HCT116 (cell line): ENCODE measurements around the gene ATP11B. TPM values are rescaled to one million over a fixed set of nuclear protein-coding genes. Genes with fewer than 3 reads are reported as not detected.

Experiments
- ATAC-seq: fragments of 200-7000 bp; cut with Tn5 transposase; 2 replicates; pipeline ENCODE4 v1.9.1; 2020; ENCODE audit warnings: mild to moderate bottlenecking, moderate library complexity
- BruUV-seq: library from RNA; stranded (reverse); fragments of 400-500 nt; replicated peaks from 2 replicates; lab custom pipeline; 2021; lab: Mats Ljungman, UMichigan
- CTCF ChIA-PET: fragments of 300-600 bp; sonication (Branson Sonifier 250); formaldehyde crosslinking; loops from one replicate; lab custom pipeline; 2021; ENCODE audit warnings: antibody characterized with exemption; lab: Charles Lee
- POLR2A ChIA-PET: fragments of 300-600, 350-600 bp; sonication (Branson Sonifier 250); formaldehyde crosslinking; loops from one replicate; lab custom pipeline; 2021; ENCODE audit warnings: antibody characterized with exemption; lab: Charles Lee
- RAD21 ChIA-PET, 2 experiments: fragments of 300-600 bp; sonication (Branson Sonifier 250); formaldehyde crosslinking; loops; one replicate each; lab custom pipeline; 2023; ENCODE audit warnings: low total read pairs in 2 of 2; ENCODE audit not compliant: uncharacterized antibody in 2 of 2, unreplicated experiment in 2 of 2, low non-redundant PET in 1 of 2; lab: Charles Lee
- DNase-seq: peaks from one replicate; pipeline ENCODE4 v3.0.0-alpha.2; 2010; ENCODE audit warnings: low read depth, low spot score
- H2AFZ ChIP-seq: fragments of 200-600 bp; shearing (Covaris generic), sonication (generic); 2 replicates; pipeline ENCODE4 v1.6.1; 2017; ENCODE audit warnings: low read depth, mixed run types, mixed read lengths, antibody characterized with exemption, low read length; ENCODE audit not compliant: poor library complexity, severe bottlenecking
- H3K27ac ChIP-seq: 2 replicates; pipeline ENCODE4 v1.5.1; 2012; ENCODE audit warnings: low read depth, low read length
- H3K27me3 ChIP-seq: fragments of 200-600 bp; sonication (generic); 2 replicates; pipeline ENCODE4 v1.6.1; 2016; ENCODE audit warnings: mixed run types, low read length, mixed read lengths; ENCODE audit not compliant: insufficient read depth
- H3K36me3 ChIP-seq, 2 experiments: fragments of 200-500 bp in 1 of 2; fragments of 200-600 bp in 1 of 2; sonication (Bioruptor generic) in 1 of 2; sonication (generic) in 1 of 2; 2 replicates each; pipeline versions ENCODE4 v1.5.1 to v1.6.1; 2014 to 2016; ENCODE audit warnings: low read length in 2 of 2, inconsistent platforms in 1 of 2, mixed read lengths in 1 of 2, mixed run types in 1 of 2; ENCODE audit not compliant: insufficient read depth in 2 of 2, control insufficient read depth in 1 of 2
- H3K4me1 ChIP-seq, 2 experiments: fragments of 200-600 bp in 1 of 2; sonication (generic) in 1 of 2; 2 replicates each; pipeline versions ENCODE4 v1.5.1 to v1.6.1; 2012 to 2017; ENCODE audit warnings: low read length in 2 of 2, inconsistent platforms in 1 of 2, mild to moderate bottlenecking in 1 of 2, mixed read lengths in 1 of 2, mixed run types in 1 of 2, moderate library complexity in 1 of 2; ENCODE audit not compliant: insufficient read depth in 2 of 2, control insufficient read depth in 1 of 2
- H3K4me2 ChIP-seq: fragments of 200-600 bp; sonication (generic); 2 replicates; pipeline ENCODE4 v1.6.1; 2017; ENCODE audit warnings: mixed run types, low read length, mixed read lengths
- H3K4me3 ChIP-seq, 2 experiments: fragments of 200-600 bp in 1 of 2; sonication (generic) in 1 of 2; replicated peaks in 1 of 2; 2 replicates each; pipeline ENCODE4 v1.5.1; 2011 to 2016; ENCODE audit warnings: low read length in 2 of 2, control low read depth in 1 of 2, low read depth in 1 of 2, mild to moderate bottlenecking in 1 of 2, mixed read lengths in 1 of 2, mixed run types in 1 of 2
- H3K79me2 ChIP-seq: fragments of 200-600 bp; sonication (generic); 2 replicates; pipeline ENCODE4 v1.6.1; 2017; ENCODE audit warnings: mild to moderate bottlenecking, mixed run types, low read length, moderate library complexity, mixed read lengths; ENCODE audit not compliant: insufficient read depth
- H3K9ac ChIP-seq: fragments of 200-600 bp; sonication (generic); 2 replicates; pipeline ENCODE4 v1.6.1; 2016; ENCODE audit warnings: low read length, mixed read lengths
- H3K9me2 ChIP-seq: fragments of 200-600 bp; sonication (generic), shearing (Covaris generic); 2 replicates; pipeline ENCODE4 v1.6.1; 2017; ENCODE audit warnings: mixed run types, mild to moderate bottlenecking, moderate library complexity; ENCODE audit not compliant: insufficient read depth
- H3K9me3 ChIP-seq, 2 experiments: fragments of 200-500 bp in 1 of 2; fragments of 200-600 bp in 1 of 2; sonication (Bioruptor generic) in 1 of 2; sonication (generic) in 1 of 2; 2 replicates each; pipeline ENCODE4 v1.6.1; 2014 to 2017; ENCODE audit warnings: low read length in 2 of 2, mixed read lengths in 2 of 2, inconsistent platforms in 1 of 2, low read depth in 1 of 2, mild to moderate bottlenecking in 1 of 2, mixed run types in 1 of 2, moderate library complexity in 1 of 2; ENCODE audit not compliant: control insufficient read depth in 1 of 2, insufficient read depth in 1 of 2
- H4K20me1 ChIP-seq: fragments of 200-600 bp; sonication (generic), shearing (Covaris generic); 2 replicates; pipeline ENCODE4 v1.6.1; 2017; ENCODE audit warnings: mixed run types, mild to moderate bottlenecking, moderate library complexity; ENCODE audit not compliant: insufficient read depth
- ATF3 ChIP-seq: IDR thresholded peaks from 2 replicates; pipeline ENCODE4 v1.6.1; 2012
- CBX3 ChIP-seq: IDR thresholded peaks from 2 replicates; pipeline ENCODE4 v1.6.1; 2012; ENCODE audit warnings: low read depth
- CEBPB ChIP-seq: IDR thresholded peaks from 2 replicates; pipeline ENCODE4 v1.6.1; 2012; ENCODE audit warnings: low read depth
- CTCF ChIP-seq, 3 experiments: fragments of 200-600 bp in 1 of 3; sonication (generic) in 1 of 3; IDR thresholded peaks in 2 of 3; conservative IDR thresholded peaks in 1 of 3; 2 replicates each; pipeline ENCODE4 v1.5.1; 2012 to 2017; ENCODE audit warnings: low read depth in 2 of 3, low read length in 2 of 3, antibody characterized with exemption in 1 of 3, borderline replicate concordance in 1 of 3, control low read depth in 1 of 3, mild to moderate bottlenecking in 1 of 3, mixed read lengths in 1 of 3, mixed run types in 1 of 3, moderate library complexity in 1 of 3; ENCODE audit not compliant: insufficient read depth in 1 of 3
- EGR1 ChIP-seq: IDR thresholded peaks from 2 replicates; pipeline ENCODE4 v1.6.1; 2012; ENCODE audit warnings: low read depth
- EZH2phosphoT487 ChIP-seq: fragments of 200-600 bp; IDR thresholded peaks from 2 replicates; pipeline ENCODE4 v1.6.1; 2018; ENCODE audit warnings: antibody characterized with exemption, borderline replicate concordance
- FOSL1 ChIP-seq: IDR thresholded peaks from 2 replicates; pipeline ENCODE4 v1.6.1; 2012; ENCODE audit warnings: low read depth
- POLR2AphosphoS5 ChIP-seq: IDR thresholded peaks from 2 replicates; pipeline ENCODE4 v1.6.1; 2011; ENCODE audit warnings: mild to moderate bottlenecking, low read depth, low read length, moderate library complexity
- RAD21 ChIP-seq: IDR thresholded peaks from 2 replicates; pipeline ENCODE4 v1.6.1; 2012; ENCODE audit warnings: low read depth, mild to moderate bottlenecking
- SP1 ChIP-seq: IDR thresholded peaks from 2 replicates; pipeline ENCODE4 v1.6.1; 2012; ENCODE audit warnings: low read depth
- SRF ChIP-seq: IDR thresholded peaks from 2 replicates; pipeline ENCODE4 v1.6.1; 2012; ENCODE audit warnings: low read depth
- ZFX ChIP-seq: fragments of 450-650 bp; IDR thresholded peaks from 2 replicates; pipeline ENCODE4 v1.6.1; 2017
- intact Hi-C: fragments of 100-400 bp; cut with micrococcal nuclease; formaldehyde crosslinking; loops from 2 replicates; pipeline ENCODE4 v1.10.0; 2022
- total RNA-seq: library from RNA; stranded (reverse); gene quantifications from one replicate; pipeline ENCODE4 v1.2.1, GENCODE V29; 2021; ENCODE audit not compliant: unreplicated experiment

Gene ATP11B
- total RNA-seq, 1 experiment from 2014 or later, result 53.0 TPM

- TF ChIP-seq CTCF (IDR thresholded peaks at IDR 0.05 in 2 of 3, conservative IDR thresholded peaks at IDR 0.05 in 1 of 3; ENCODE audit: borderline replicate concordance in 1 of 3, insufficient read depth in 1 of 3, low read depth in 2 of 3, low read length in 2 of 3) (no peak), SP1 (no peak), EZH2phosphoT487 (no peak), RAD21 (no peak)
These were observed 128.5 kb downstream of the ATP11B start (continued) for GRCh38 chr3:182921665-182922355.

- TF ChIP-seq SRF (no peak), ATF3 (no peak), CEBPB (no peak), CBX3 (no peak), FOSL1 (no peak), POLR2AphosphoS5 (no peak), RAD21 (no peak), EZH2phosphoT487 (no peak), ZFX (no peak), EGR1 (no peak), CTCF (IDR thresholded peaks at IDR 0.05 in 2 of 3, conservative IDR thresholded peaks at IDR 0.05 in 1 of 3; ENCODE audit: borderline replicate concordance in 1 of 3, insufficient read depth in 1 of 3, low read depth in 2 of 3, low read length in 2 of 3) (no peak)
- POLR2A ChIA-PET, result no interaction called here
- no peaks in the 10 kb centered on the region for H4K20me1 ChIP-seq
- H3K4me2 ChIP-seq, result no peak overlapping the region
- no peak overlapping the region for H2AFZ ChIP-seq
- H3K9me3 ChIP-seq, result no peaks in the 10 kb centered on the region
- ATAC-seq (no peak), DNase-seq (no peak)
- no peak overlapping the region for H3K9ac ChIP-seq
- CTCF ChIA-PET, result no interaction called here
- no peaks in the 10 kb centered on the region for H3K36me3 ChIP-seq
- RAD21 ChIA-PET, result no interaction called here
- no peak overlapping the region for H3K27ac ChIP-seq
- H3K9me2 ChIP-seq, result no peaks in the 10 kb centered on the region
- no peak overlapping the region for H3K4me3 ChIP-seq
- peaks cover 5% of the 10 kb centered on the region in 2 experiments for H3K4me1 ChIP-seq
- intact Hi-C loops, result no loop called here
- no TSS peak for BruUV-seq
- H3K27me3 ChIP-seq, result no peaks in the 10 kb centered on the region
- H3K79me2 ChIP-seq, result no peaks in the 10 kb centered on the region
These were observed 132.1 kb downstream of the ATP11B start for GRCh38 chr3:182925330-182925943.
